WTC11 (cell line): ENCODE results near the gene RBP5.

Experiments
- CREB1 ChIP-seq: sonication (generic); formaldehyde crosslinking; IDR thresholded peaks from 2 replicates; pipeline ENCODE4 v1.8.0; 2023; ENCODE audit warnings: mild to moderate bottlenecking, missing genetic modification reagents
- SP1 ChIP-seq: sonication (generic); formaldehyde crosslinking; conservative IDR thresholded peaks from 2 replicates; pipeline ENCODE4 v1.8.1; 2022; ENCODE audit warnings: missing genetic modification reagents
- TEAD4 ChIP-seq: sonication (generic); formaldehyde crosslinking; IDR thresholded peaks from 2 replicates; pipeline ENCODE4 v1.8.0; 2022; ENCODE audit warnings: mild to moderate bottlenecking, missing genetic modification reagents
- TF ChIP-seq, protein P1 (sequence below): fragments of 200-600 bp; IDR thresholded peaks from 2 replicates; pipeline ENCODE4 v1.8.0; 2022; ENCODE audit warnings: antibody characterized with exemption

DNA sequence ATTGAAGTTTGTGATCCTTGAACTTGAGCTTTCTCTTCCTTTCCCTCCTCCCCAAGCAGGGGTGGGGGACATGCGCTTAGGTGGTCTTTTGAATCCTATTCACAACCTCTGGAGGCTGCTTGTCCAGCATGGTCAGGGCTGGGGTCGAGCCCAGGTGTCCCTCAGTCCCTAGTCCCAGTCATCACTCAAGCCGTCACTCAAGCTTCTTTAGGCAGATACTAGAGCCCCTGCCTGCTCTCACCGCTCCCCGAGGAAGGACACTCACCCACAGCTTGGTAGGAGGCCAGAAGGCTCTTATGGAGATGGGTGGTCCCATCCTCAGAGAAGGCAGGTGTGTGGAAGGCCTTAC is 19.1 kb downstream of the RBP5 start:
- no peak for TF ChIP-seq CREB1 (CRISPR knock-in tag)
- TF ChIP-seq, protein P1, sequence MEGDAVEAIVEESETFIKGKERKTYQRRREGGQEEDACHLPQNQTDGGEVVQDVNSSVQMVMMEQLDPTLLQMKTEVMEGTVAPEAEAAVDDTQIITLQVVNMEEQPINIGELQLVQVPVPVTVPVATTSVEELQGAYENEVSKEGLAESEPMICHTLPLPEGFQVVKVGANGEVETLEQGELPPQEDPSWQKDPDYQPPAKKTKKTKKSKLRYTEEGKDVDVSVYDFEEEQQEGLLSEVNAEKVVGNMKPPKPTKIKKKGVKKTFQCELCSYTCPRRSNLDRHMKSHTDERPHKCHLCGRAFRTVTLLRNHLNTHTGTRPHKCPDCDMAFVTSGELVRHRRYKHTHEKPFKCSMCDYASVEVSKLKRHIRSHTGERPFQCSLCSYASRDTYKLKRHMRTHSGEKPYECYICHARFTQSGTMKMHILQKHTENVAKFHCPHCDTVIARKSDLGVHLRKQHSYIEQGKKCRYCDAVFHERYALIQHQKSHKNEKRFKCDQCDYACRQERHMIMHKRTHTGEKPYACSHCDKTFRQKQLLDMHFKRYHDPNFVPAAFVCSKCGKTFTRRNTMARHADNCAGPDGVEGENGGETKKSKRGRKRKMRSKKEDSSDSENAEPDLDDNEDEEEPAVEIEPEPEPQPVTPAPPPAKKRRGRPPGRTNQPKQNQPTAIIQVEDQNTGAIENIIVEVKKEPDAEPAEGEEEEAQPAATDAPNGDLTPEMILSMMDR: no peak
- no peak for TF ChIP-seq SP1 (CRISPR knock-in tag)
- no peak for TF ChIP-seq TEAD4
